Nephron progenitor cell (in vitro differentiated cells): ENCODE results near the gene FEM1C.

ENCODE experiments used
- DNase-seq: peaks from one replicate; pipeline ENCODE4 v3.0.0; 2021
- H3K27ac Mint-ChIP-seq: 2 replicates; pipeline ENCODE4 v1.8.0; 2021; ENCODE audit warnings: mild to moderate bottlenecking, moderate library complexity, mixed read lengths
- H3K27me3 Mint-ChIP-seq: 2 replicates; pipeline ENCODE4 v1.8.0; 2021; ENCODE audit warnings: mild to moderate bottlenecking, low read depth, mixed read lengths; ENCODE audit not compliant: poor library complexity
- H3K36me3 Mint-ChIP-seq: 2 replicates; pipeline ENCODE4 v1.8.0; 2021; ENCODE audit warnings: low read depth, mixed read lengths
- H3K4me1 Mint-ChIP-seq: 2 replicates; pipeline ENCODE4 v1.8.0; 2021; ENCODE audit warnings: mixed read lengths
- H3K4me3 Mint-ChIP-seq: 2 replicates; pipeline ENCODE4 v1.8.0; 2021; ENCODE audit warnings: mild to moderate bottlenecking, moderate library complexity, mixed read lengths
- H3K9me3 Mint-ChIP-seq: 2 replicates; pipeline ENCODE4 v1.8.0; 2021; ENCODE audit warnings: mild to moderate bottlenecking, moderate library complexity, mixed read lengths
- TF ChIP-seq, protein P1 (sequence below): fragments of 200-600 bp; sonication (generic); IDR thresholded peaks from 2 replicates; pipeline ENCODE4 v1.5.0; 2021; ENCODE audit warnings: antibody characterized with exemption

The FEM1C gene

DNA sequence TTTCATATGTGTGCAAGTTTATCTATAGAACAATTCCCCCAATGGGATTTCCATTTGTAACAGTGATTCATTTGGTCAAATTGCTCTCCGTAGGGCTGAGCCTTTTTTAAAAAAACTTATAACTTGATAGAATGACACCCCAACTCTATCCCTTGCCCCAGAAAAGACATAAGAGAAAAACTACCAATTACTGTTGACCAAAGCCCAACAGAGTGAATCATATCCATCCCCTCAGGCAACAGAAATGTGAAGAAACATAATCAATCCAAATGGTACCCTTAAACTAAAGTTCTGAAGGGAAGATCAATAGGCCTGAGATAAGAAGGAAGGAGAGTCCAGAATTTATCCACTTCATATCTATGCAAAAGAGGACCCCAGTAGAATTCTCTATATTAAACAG lies 39.9 kb upstream of the FEM1C start:
- Mint-ChIP-seq H3K27me3 (peaks cover 4% of the 10 kb centered on the region), H3K9me3 (no peaks in the 10 kb centered on the region), H3K36me3 (no peaks in the 10 kb centered on the region), H3K27ac (no peak overlapping the region), H3K4me3 (no peak overlapping the region), H3K4me1 (no peaks in the 10 kb centered on the region)
- TF ChIP-seq, protein P1, sequence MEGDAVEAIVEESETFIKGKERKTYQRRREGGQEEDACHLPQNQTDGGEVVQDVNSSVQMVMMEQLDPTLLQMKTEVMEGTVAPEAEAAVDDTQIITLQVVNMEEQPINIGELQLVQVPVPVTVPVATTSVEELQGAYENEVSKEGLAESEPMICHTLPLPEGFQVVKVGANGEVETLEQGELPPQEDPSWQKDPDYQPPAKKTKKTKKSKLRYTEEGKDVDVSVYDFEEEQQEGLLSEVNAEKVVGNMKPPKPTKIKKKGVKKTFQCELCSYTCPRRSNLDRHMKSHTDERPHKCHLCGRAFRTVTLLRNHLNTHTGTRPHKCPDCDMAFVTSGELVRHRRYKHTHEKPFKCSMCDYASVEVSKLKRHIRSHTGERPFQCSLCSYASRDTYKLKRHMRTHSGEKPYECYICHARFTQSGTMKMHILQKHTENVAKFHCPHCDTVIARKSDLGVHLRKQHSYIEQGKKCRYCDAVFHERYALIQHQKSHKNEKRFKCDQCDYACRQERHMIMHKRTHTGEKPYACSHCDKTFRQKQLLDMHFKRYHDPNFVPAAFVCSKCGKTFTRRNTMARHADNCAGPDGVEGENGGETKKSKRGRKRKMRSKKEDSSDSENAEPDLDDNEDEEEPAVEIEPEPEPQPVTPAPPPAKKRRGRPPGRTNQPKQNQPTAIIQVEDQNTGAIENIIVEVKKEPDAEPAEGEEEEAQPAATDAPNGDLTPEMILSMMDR, result no peak
- DNase-seq, result no peak

DNA sequence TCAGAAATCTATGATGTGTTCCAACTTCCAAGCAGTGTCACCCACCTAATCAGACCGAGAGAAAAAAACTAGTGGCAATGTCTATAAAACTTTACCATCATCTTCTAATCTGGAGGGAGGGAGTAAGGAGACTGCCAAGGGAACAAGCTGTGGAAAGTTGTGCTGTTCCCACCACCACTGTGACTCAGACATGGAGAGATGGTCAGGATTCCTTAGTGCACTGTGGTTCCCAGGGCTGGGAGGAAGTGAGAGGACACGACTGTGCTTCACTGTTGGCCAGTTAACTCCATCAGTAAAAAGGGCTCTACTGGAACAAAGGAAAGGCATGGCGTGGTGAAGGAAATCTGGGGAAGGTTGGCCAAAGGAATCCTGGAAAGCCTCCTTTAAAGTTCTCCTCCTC lies 38.9 kb upstream of the FEM1C start:
- DNase-seq, result no peak
- Mint-ChIP-seq H3K36me3 (no peaks in the 10 kb centered on the region), H3K4me1 (no peaks in the 10 kb centered on the region), H3K27ac (no peak overlapping the region), H3K4me3 (no peak overlapping the region), H3K9me3 (no peaks in the 10 kb centered on the region), H3K27me3 (no peaks in the 10 kb centered on the region)
- TF ChIP-seq, protein P1, result no peak

DNA sequence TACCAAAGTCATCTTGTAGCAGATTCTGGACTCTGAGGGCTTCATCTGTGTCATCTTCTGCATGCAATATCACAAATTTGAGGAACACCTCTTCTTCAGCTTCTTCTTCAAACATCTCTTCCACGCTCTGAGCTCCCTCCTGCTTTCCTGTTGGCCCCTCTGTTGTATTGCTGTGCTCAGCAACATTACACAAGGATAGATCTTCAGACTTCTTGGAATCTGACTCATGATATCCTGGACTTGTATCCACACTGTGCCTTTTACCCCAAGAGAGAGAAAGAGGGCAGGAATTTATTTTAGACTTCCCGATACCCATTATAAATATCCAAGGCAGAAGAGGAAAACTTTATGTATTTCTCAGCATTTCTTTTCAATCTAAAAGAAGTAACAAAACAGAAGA lies 36.4 kb upstream of the FEM1C start:
- H3K36me3 Mint-ChIP-seq, result peaks cover 5% of the 10 kb centered on the region
- TF ChIP-seq, protein P1, result no peak
- no peak overlapping the region for H3K27ac Mint-ChIP-seq
- H3K4me3 Mint-ChIP-seq, result no peak overlapping the region
- H3K27me3 Mint-ChIP-seq, result no peaks in the 10 kb centered on the region
- no peaks in the 10 kb centered on the region for H3K4me1 Mint-ChIP-seq
- H3K9me3 Mint-ChIP-seq, result peaks cover 5% of the 10 kb centered on the region
- no peak for DNase-seq

DNA sequence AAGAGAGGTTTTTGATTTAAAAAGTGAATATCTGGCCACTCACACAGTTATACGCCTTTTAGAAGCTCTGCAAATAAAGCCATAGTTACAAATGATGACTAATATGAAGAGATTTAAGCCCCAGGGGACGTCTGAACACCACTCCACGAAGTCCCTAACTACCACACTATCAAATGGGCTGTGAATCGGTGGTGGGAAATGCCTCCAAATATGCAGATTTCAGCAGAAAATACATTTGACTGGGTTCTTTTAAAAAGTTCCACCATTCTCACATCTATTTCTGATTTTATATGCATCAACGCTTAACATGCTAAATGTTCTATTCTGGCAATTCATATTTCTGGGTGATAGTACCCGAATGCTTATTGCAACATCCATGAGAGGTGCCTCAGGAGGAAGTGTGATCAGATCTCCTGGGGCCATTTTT lies 35.2 kb upstream of the FEM1C start:
- no peak overlapping the region for H3K27ac Mint-ChIP-seq
- H3K4me3 Mint-ChIP-seq, result no peak overlapping the region
- peaks cover 5% of the 10 kb centered on the region for H3K36me3 Mint-ChIP-seq
- peaks cover 5% of the 10 kb centered on the region for H3K9me3 Mint-ChIP-seq
- H3K27me3 Mint-ChIP-seq, result no peaks in the 10 kb centered on the region
- no peaks in the 10 kb centered on the region for H3K4me1 Mint-ChIP-seq
- no peak for DNase-seq
- TF ChIP-seq, protein P1, result no peak

DNA sequence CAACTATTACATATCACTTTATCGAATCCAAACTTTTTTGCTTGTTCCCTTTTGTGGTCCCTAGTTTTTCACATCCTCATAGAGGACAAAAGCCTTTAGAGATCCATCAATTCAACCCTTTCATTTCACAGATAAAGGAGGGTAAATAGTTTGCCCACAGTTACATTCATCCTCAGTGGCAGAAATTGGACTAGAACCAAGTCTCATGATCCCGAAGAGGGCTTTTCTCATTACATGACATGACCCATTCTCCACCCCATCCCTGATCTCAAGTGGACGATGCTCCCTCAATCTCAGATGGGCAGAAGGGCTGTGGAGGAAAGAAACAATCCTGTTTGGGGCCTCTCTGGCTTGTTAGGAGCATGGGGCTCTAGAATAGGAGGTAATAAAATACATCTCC lies 34.6 kb upstream of the FEM1C start:
- TF ChIP-seq, protein P1, result no peak
- Mint-ChIP-seq H3K27ac (no peak overlapping the region), H3K27me3 (no peaks in the 10 kb centered on the region), H3K4me3 (no peak overlapping the region), H3K9me3 (peaks cover 5% of the 10 kb centered on the region), H3K4me1 (no peaks in the 10 kb centered on the region), H3K36me3 (peaks cover 5% of the 10 kb centered on the region)
- no peak for DNase-seq

DNA sequence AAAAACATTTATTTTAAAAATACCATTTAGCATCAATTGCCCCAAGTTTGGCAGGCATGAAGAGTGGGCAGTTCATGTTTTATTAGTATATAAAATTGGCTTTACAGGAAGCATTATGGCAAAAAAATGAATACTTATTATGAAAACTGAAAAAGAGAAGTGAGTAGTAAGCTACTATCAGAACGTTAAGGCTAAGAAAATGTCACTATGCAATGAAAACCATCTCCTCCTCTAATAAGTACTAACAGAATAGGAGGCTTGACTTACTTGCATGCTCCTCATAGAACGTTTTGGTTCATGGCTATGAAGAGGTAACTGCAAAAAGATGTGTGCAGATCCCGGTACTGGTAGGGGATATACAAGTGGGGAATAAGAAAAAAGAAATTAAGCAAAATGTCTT lies 34.1 kb upstream of the FEM1C start:
- TF ChIP-seq, protein P1, result no peak
- H3K4me1 Mint-ChIP-seq, result no peaks in the 10 kb centered on the region
- no peak overlapping the region for H3K4me3 Mint-ChIP-seq
- no peak for DNase-seq
- peaks cover 5% of the 10 kb centered on the region for H3K9me3 Mint-ChIP-seq
- H3K27ac Mint-ChIP-seq, result no peak overlapping the region
- no peaks in the 10 kb centered on the region for H3K27me3 Mint-ChIP-seq
- H3K36me3 Mint-ChIP-seq, result peaks cover 5% of the 10 kb centered on the region
